ENCODE measurements around the gene ADCY6. TPM values are rescaled to one million over a fixed set of nuclear protein-coding genes. Genes with fewer than 3 reads are reported as not detected.

Gene ADCY6
- total and polyA plus RNA-seq, 2 donors (not counting 3 experiments of a cell fraction or from before 2014, with no cell fraction given) = 37.0 to 46.2 TPM

DNA sequence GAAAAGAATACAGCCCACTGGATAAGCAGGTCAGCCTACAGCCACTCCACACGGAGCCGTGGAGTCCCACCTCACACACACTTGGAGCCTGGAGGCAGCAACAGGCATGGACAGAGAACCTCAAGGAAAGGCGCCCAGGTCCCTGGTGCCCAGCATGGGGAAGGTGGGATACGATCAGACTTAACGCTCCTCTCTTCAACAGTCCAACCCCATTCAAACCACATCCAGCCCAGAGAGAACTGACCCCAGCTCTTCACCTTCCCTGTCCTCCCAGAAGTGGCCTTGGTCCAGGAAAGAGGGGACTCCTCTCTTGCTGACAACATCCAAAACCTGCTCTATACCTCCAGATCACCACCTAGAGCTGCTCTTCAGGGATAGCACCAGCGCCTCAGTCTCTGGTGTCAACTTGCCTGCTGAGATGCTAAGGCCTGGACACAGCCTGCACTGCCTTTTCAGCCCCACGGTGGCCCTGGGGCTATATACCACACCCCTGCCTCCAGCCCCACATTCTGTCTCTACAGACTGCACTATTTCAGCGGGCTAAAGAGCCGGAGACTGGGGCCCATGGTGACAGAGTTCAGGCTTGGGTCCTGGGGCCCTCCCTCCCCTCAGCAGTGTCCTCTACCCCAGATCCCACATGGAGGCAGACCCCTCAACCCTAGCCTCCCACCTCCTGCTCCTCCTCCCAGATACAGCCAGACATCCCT, 7.0 kb downstream of the ADCY6 start:
- H4K20me1 ChIP-seq (replicated peaks; ENCODE audit: control insufficient read depth, extremely low read depth, insufficient read depth, low read length) = no peaks in the 10 kb centered on the region
- no peaks in the 10 kb centered on the region for H3K9me1 ChIP-seq (replicated peaks; ENCODE audit: control insufficient read depth, extremely low read depth, insufficient read depth, low read length)
- FAIRE-seq (no peak), DNase-seq (ENCODE audit: low read depth, low spot score) (no peak)
- H3K9me3 ChIP-seq (replicated peaks; ENCODE audit: control insufficient read depth, insufficient read depth, low read length) = no peaks in the 10 kb centered on the region
- H3K4me3 ChIP-seq (replicated peaks in 1 of 3; ENCODE audit: insufficient read depth in 1 of 3, low read depth in 1 of 3, low read length in 3 of 3) = no peak overlapping the region
- dilution Hi-C loops (cut with MboI; ENCODE audit: extremely low pct_ligation_motif_present, low sequenced_read_pairs) = no loop called here
- H3K9ac ChIP-seq (replicated peaks; ENCODE audit: extremely low read depth, insufficient read depth, low read length) = no peak overlapping the region
- no peaks in the 10 kb centered on the region for H3K27me3 ChIP-seq (ENCODE audit: control insufficient read depth in 2 of 2, insufficient read depth in 2 of 2, low read length in 2 of 2)
- H3K4me2 ChIP-seq (ENCODE audit: insufficient read depth, low read length) = no peak overlapping the region
- TF ChIP-seq FOS (IDR thresholded peaks at IDR 0.05; ENCODE audit: borderline replicate concordance, insufficient read depth, low read length) (no peak), GATA2 (IDR thresholded peaks at IDR 0.05; ENCODE audit: insufficient read depth, insufficient read length, low read depth, low read length) (no peak), JUN (IDR thresholded peaks at IDR 0.05; ENCODE audit: borderline replicate concordance, insufficient read depth, insufficient read length, low read depth) (no peak), EZH2 (IDR thresholded peaks at IDR 0.05; ENCODE audit: borderline replicate concordance, low read depth, low read length, severe bottlenecking) (no peak), CTCF (IDR thresholded peaks at IDR 0.05; ENCODE audit: extremely low read depth in 1 of 2, insufficient read depth in 1 of 2, low read depth in 1 of 2, low read length in 2 of 2) (no peak)
- TF ChIP-seq, protein P1, sequence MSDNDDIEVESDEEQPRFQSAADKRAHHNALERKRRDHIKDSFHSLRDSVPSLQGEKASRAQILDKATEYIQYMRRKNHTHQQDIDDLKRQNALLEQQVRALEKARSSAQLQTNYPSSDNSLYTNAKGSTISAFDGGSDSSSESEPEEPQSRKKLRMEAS (IDR thresholded peaks at IDR 0.05; ENCODE audit: insufficient read depth, insufficient read length) = no peak
- ChIA-PET POLR2A (no interaction called here), CTCF (no interaction called here)
- H3K36me3 ChIP-seq (ENCODE audit: control insufficient read depth in 2 of 2, extremely low read depth in 1 of 2, insufficient read depth in 2 of 2, low read length in 2 of 2) = peaks cover 2 to 7% of the 10 kb centered on the region in 2 experiments
- peaks cover 16% of the 10 kb centered on the region for H3K4me1 ChIP-seq (ENCODE audit: control insufficient read depth, extremely low read depth, insufficient read depth, low read length)
- no peak overlapping the region for H3K27ac ChIP-seq (ENCODE audit: insufficient read depth, low read depth, low read length)
- BruUV-seq (replicated peaks) = no TSS peak
- H2AFZ ChIP-seq (ENCODE audit: low read depth, low read length) = no peak overlapping the region
- intact Hi-C loops (cut with micrococcal nuclease) = loop anchor here (2.0 kb wide), 1 partner anchor 13 kb away; no protein-coding TSS in a partner anchor
- H3K79me2 ChIP-seq (ENCODE audit: control insufficient read depth, insufficient read depth, low read length) = peaks cover under 1% of the 10 kb centered on the region
